ENCODE measurements around the gene LPA.
"Not testable (repeated sequence)": the region's sequence is repeated elsewhere in the genome, so short reads cannot be mapped to it uniquely, and the experiment has no call there.

LPA gene

GRCh38 chr6:160667639-160668481 lies 3.8 kb upstream of the LPA start:
- in situ Hi-C loops (cut with HindIII; ENCODE audit: low pct_ligation_motif_present, low pct_unique_long_range_greater_than_20kb, low sequenced_read_pairs), result no loop called here
- DNase-seq, result peak; percentile 36

- in situ Hi-C loops (cut with HindIII; ENCODE audit: low pct_ligation_motif_present, low pct_unique_long_range_greater_than_20kb, low sequenced_read_pairs), result no loop called here
Observed at GRCh38 chr6:160662842-160663241, 1.2 kb downstream of the LPA start.

GRCh38 chr6:160662429-160662828 lies 1.6 kb downstream of the LPA start:
- in situ Hi-C loops (cut with HindIII; ENCODE audit: low pct_ligation_motif_present, low pct_unique_long_range_greater_than_20kb, low sequenced_read_pairs), result no loop called here
- no peak for DNase-seq

More at GRCh38 chr6:160662842-160663241, 1.2 kb downstream of the LPA start:
- no peak for DNase-seq

GRCh38 chr6:160661216-160661615 lies 2.9 kb downstream of the LPA start:
- no peak for DNase-seq
- in situ Hi-C loops (cut with HindIII; ENCODE audit: low pct_ligation_motif_present, low pct_unique_long_range_greater_than_20kb, low sequenced_read_pairs), result no loop called here

- in situ Hi-C loops (cut with HindIII; ENCODE audit: low pct_ligation_motif_present, low pct_unique_long_range_greater_than_20kb, low sequenced_read_pairs), result no loop called here
- DNase-seq, result no peak
Observed at GRCh38 chr6:160659562-160659961, 4.5 kb downstream of the LPA start.

GRCh38 chr6:160634706-160635105 lies 29.4 kb downstream of the LPA start:
- no peak for DNase-seq
- in situ Hi-C loops (cut with HindIII; ENCODE audit: low pct_ligation_motif_present, low pct_unique_long_range_greater_than_20kb, low sequenced_read_pairs), result no loop called here

- in situ Hi-C loops (cut with HindIII; ENCODE audit: low pct_ligation_motif_present, low pct_unique_long_range_greater_than_20kb, low sequenced_read_pairs), result no loop called here
- DNase-seq, result no peak
Observed at GRCh38 chr6:160595838-160596832, 67.9 kb downstream of the LPA start.

- in situ Hi-C loops (cut with HindIII; ENCODE audit: low pct_ligation_motif_present, low pct_unique_long_range_greater_than_20kb, low sequenced_read_pairs); DNase-seq: not testable (repeated sequence)
Observed at GRCh38 chr6:160595297-160595696, 68.8 kb downstream of the LPA start.

GRCh38 chr6:160586374-160586773 lies 77.7 kb downstream of the LPA start:
- DNase-seq, result no peak
- in situ Hi-C loops (cut with HindIII; ENCODE audit: low pct_ligation_motif_present, low pct_unique_long_range_greater_than_20kb, low sequenced_read_pairs), result no loop called here

- in situ Hi-C loops (cut with HindIII; ENCODE audit: low pct_ligation_motif_present, low pct_unique_long_range_greater_than_20kb, low sequenced_read_pairs), result no loop called here
- no peak for DNase-seq
Observed at GRCh38 chr6:160583794-160584193, 80.3 kb downstream of the LPA start.

- no peak for DNase-seq
- in situ Hi-C loops (cut with HindIII; ENCODE audit: low pct_ligation_motif_present, low pct_unique_long_range_greater_than_20kb, low sequenced_read_pairs), result no loop called here
Observed at GRCh38 chr6:160581406-160581805, 82.7 kb downstream of the LPA start.

- in situ Hi-C loops (cut with HindIII; ENCODE audit: low pct_ligation_motif_present, low pct_unique_long_range_greater_than_20kb, low sequenced_read_pairs); DNase-seq: not testable (repeated sequence)
Observed at GRCh38 chr6:160578515-160578914, 85.6 kb downstream of the LPA start.

- DNase-seq, result no peak
- in situ Hi-C loops (cut with HindIII; ENCODE audit: low pct_ligation_motif_present, low pct_unique_long_range_greater_than_20kb, low sequenced_read_pairs), result no loop called here
Observed at GRCh38 chr6:160573943-160574342, 90.1 kb downstream of the LPA start.

GRCh38 chr6:160571201-160571600 lies 92.9 kb downstream of the LPA start:
- DNase-seq; in situ Hi-C loops (cut with HindIII; ENCODE audit: low pct_ligation_motif_present, low pct_unique_long_range_greater_than_20kb, low sequenced_read_pairs): not testable (repeated sequence)

- no peak for DNase-seq
- in situ Hi-C loops (cut with HindIII; ENCODE audit: low pct_ligation_motif_present, low pct_unique_long_range_greater_than_20kb, low sequenced_read_pairs), result no loop called here
Observed at GRCh38 chr6:160544802-160545201, 119.3 kb downstream of the LPA start.

- DNase-seq, result no peak
- in situ Hi-C loops (cut with HindIII; ENCODE audit: low pct_ligation_motif_present, low pct_unique_long_range_greater_than_20kb, low sequenced_read_pairs), result no loop called here
Observed at GRCh38 chr6:160535270-160535669, 128.8 kb downstream of the LPA start.

GRCh38 chr6:160534050-160534696 lies 129.9 kb downstream of the LPA start:
- peak; percentile 38 for DNase-seq
- in situ Hi-C loops (cut with HindIII; ENCODE audit: low pct_ligation_motif_present, low pct_unique_long_range_greater_than_20kb, low sequenced_read_pairs), result no loop called here

- no peak for DNase-seq
Observed at GRCh38 chr6:160532315-160532714, 131.8 kb downstream of the LPA start.

GRCh38 chr6:160531826-160532225 lies 132.2 kb downstream of the LPA start:
- in situ Hi-C loops (cut with HindIII; ENCODE audit: low pct_ligation_motif_present, low pct_unique_long_range_greater_than_20kb, low sequenced_read_pairs), result no loop called here
- no peak for DNase-seq

More at GRCh38 chr6:160532315-160532714, 131.8 kb downstream of the LPA start:
- in situ Hi-C loops (cut with HindIII; ENCODE audit: low pct_ligation_motif_present, low pct_unique_long_range_greater_than_20kb, low sequenced_read_pairs), result no loop called here

All from ACHN (cell line).